ENCODE results near the gene ITIH3. TPM values are rescaled to one million over a fixed set of nuclear protein-coding genes. Genes with fewer than 3 reads are reported as not detected.

The ITIH3 gene
- total RNA-seq, 1 experiment from 2014 or later: not detected

DNA sequence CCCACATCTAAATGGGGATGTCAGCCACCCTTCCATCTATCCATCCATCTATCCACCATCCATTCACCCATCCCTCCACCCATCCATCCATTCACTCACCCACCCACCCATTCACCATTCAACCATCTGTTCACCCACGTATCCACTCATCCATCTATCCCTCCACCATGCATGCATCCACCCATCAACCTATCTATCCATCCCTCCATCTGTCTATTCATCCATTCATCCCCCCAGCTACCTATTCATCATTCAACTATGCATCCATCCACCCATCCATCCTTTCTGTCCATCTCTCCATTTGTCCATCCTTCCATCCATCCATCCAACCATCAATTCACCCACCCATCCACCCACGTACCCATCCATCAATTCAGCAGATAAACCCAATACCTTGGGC is 14.6 kb downstream of the ITIH3 start:
- TF ChIP-seq, protein P1, sequence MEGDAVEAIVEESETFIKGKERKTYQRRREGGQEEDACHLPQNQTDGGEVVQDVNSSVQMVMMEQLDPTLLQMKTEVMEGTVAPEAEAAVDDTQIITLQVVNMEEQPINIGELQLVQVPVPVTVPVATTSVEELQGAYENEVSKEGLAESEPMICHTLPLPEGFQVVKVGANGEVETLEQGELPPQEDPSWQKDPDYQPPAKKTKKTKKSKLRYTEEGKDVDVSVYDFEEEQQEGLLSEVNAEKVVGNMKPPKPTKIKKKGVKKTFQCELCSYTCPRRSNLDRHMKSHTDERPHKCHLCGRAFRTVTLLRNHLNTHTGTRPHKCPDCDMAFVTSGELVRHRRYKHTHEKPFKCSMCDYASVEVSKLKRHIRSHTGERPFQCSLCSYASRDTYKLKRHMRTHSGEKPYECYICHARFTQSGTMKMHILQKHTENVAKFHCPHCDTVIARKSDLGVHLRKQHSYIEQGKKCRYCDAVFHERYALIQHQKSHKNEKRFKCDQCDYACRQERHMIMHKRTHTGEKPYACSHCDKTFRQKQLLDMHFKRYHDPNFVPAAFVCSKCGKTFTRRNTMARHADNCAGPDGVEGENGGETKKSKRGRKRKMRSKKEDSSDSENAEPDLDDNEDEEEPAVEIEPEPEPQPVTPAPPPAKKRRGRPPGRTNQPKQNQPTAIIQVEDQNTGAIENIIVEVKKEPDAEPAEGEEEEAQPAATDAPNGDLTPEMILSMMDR (conservative IDR thresholded peaks at IDR 0.05; ENCODE audit: low read depth, low read length): no peak
- TF ChIP-seq EZH2 (IDR thresholded peaks at IDR 0.05; ENCODE audit: borderline replicate concordance, low read depth, low read length, poor library complexity, severe bottlenecking): no peak
- no peak for DNase-seq (ENCODE audit: low spot score)
- intact Hi-C loops (cut with micrococcal nuclease; ENCODE audit: unreplicated experiment): no loop called here
- H3K27ac ChIP-seq (ENCODE audit: low read depth, low read length, poor library complexity, severe bottlenecking): no peak overlapping the region
- no peaks in the 10 kb centered on the region for H3K27me3 ChIP-seq (replicated peaks; ENCODE audit: insufficient read depth, low read depth, low read length, poor library complexity)
- no peaks in the 10 kb centered on the region for H3K9me3 ChIP-seq (ENCODE audit: low read depth, low read length, poor library complexity, severe bottlenecking)
- ChIA-PET POLR2A (ENCODE audit: low non-redundant PET) (no interaction called here), CTCF (no interaction called here)
- no peaks in the 10 kb centered on the region for H3K36me3 ChIP-seq (ENCODE audit: insufficient read depth, low read length, poor library complexity, severe bottlenecking)
- H3K4me1 ChIP-seq (ENCODE audit: insufficient read depth, low read length, poor library complexity, severe bottlenecking): no peaks in the 10 kb centered on the region
- H3K4me3 ChIP-seq (ENCODE audit: low read depth, low read length, poor library complexity, severe bottlenecking): no peak overlapping the region
- BruUV-seq (replicated peaks): no TSS peak

DNA sequence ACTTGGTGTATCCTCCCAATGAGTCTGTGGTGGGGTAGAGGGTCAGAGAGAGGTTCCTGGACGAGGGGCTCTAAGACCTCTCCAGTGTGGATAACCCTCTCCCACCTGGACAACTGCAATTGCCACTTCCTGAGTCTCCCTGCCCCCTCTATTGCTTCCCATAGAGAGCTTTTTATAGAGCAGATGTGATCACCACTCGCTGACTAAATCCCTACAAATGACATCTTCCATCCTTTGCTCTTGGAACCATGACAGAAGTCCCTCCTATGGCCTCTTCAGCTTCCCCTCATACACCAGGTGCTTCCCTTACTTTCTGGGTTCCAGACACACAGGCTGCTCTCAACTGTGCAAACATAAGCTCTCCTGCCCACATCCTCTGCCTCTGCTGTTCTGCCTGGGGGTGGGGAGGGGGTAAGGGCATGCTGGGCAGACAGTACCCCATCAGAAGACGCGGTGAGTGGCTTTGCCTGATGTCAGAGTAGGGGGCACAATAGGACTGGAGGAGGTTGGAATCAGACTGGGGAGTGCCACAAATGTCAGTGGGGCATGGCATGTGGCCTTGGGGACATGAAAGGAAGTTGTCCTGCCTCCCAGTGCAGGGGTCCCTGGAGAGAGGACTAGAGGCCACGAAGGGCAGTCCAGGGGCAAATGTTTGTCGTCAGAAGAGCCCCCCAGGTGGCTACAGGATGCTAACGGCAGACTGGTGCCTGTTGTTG is 15.2 kb downstream of the ITIH3 start:
- no TSS peak for BruUV-seq (replicated peaks)
- Histone ChIP-seq H3K4me3 (ENCODE audit: low read depth, low read length, poor library complexity, severe bottlenecking) (no peak overlapping the region), H3K36me3 (ENCODE audit: insufficient read depth, low read length, poor library complexity, severe bottlenecking) (no peaks in the 10 kb centered on the region), H3K4me1 (ENCODE audit: insufficient read depth, low read length, poor library complexity, severe bottlenecking) (no peaks in the 10 kb centered on the region), H3K27me3 (replicated peaks; ENCODE audit: insufficient read depth, low read depth, low read length, poor library complexity) (no peaks in the 10 kb centered on the region), H3K9me3 (ENCODE audit: low read depth, low read length, poor library complexity, severe bottlenecking) (no peaks in the 10 kb centered on the region), H3K27ac (ENCODE audit: low read depth, low read length, poor library complexity, severe bottlenecking) (no peak overlapping the region)
- intact Hi-C loops (cut with micrococcal nuclease; ENCODE audit: unreplicated experiment): no loop called here
- CTCF ChIA-PET: no interaction called here
- POLR2A ChIA-PET (ENCODE audit: low non-redundant PET): no interaction called here
- TF ChIP-seq EZH2 (IDR thresholded peaks at IDR 0.05; ENCODE audit: borderline replicate concordance, low read depth, low read length, poor library complexity, severe bottlenecking): no peak
- TF ChIP-seq, protein P1 (conservative IDR thresholded peaks at IDR 0.05; ENCODE audit: low read depth, low read length): no peak
- DNase-seq (ENCODE audit: low spot score): no peak

DNA sequence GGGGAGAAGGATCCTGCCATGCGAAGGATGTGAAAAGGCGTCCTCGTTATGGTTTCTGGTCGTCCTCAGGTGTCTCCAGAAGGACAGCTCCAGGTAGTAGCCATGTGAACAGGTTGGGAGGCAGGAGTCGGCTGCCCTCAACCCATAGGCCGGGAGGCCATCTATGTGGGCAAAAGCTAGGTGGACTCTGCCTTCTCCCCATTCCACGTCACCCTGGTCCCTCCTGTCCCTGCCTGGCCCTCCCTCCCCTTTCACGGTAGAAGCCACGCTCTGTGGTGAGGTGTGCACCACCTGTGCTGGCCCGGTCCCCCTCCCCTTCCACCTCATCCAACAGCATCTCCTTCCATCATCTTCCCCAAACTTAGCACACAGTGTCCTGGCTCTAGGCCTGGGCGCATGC is 16.3 kb downstream of the ITIH3 start:
- ChIA-PET CTCF (no interaction called here), POLR2A (ENCODE audit: low non-redundant PET) (no interaction called here)
- Histone ChIP-seq H3K4me1 (ENCODE audit: insufficient read depth, low read length, poor library complexity, severe bottlenecking) (no peaks in the 10 kb centered on the region), H3K27me3 (replicated peaks; ENCODE audit: insufficient read depth, low read depth, low read length, poor library complexity) (no peaks in the 10 kb centered on the region), H3K9me3 (ENCODE audit: low read depth, low read length, poor library complexity, severe bottlenecking) (no peaks in the 10 kb centered on the region), H3K36me3 (ENCODE audit: insufficient read depth, low read length, poor library complexity, severe bottlenecking) (no peaks in the 10 kb centered on the region), H3K4me3 (ENCODE audit: low read depth, low read length, poor library complexity, severe bottlenecking) (no peak overlapping the region), H3K27ac (ENCODE audit: low read depth, low read length, poor library complexity, severe bottlenecking) (no peak overlapping the region)
- DNase-seq (ENCODE audit: low spot score): no peak
- intact Hi-C loops (cut with micrococcal nuclease; ENCODE audit: unreplicated experiment): no loop called here
- TF ChIP-seq, protein P1 (conservative IDR thresholded peaks at IDR 0.05; ENCODE audit: low read depth, low read length): no peak
- no peak for TF ChIP-seq EZH2 (IDR thresholded peaks at IDR 0.05; ENCODE audit: borderline replicate concordance, low read depth, low read length, poor library complexity, severe bottlenecking)
- BruUV-seq (replicated peaks): no TSS peak

Data from A673 (cell line).